ENCODE results near the gene MPND.
A peak's percentile ranks its signal among the peaks of the same experiment; 100 is the strongest.

MPND gene

DNA sequence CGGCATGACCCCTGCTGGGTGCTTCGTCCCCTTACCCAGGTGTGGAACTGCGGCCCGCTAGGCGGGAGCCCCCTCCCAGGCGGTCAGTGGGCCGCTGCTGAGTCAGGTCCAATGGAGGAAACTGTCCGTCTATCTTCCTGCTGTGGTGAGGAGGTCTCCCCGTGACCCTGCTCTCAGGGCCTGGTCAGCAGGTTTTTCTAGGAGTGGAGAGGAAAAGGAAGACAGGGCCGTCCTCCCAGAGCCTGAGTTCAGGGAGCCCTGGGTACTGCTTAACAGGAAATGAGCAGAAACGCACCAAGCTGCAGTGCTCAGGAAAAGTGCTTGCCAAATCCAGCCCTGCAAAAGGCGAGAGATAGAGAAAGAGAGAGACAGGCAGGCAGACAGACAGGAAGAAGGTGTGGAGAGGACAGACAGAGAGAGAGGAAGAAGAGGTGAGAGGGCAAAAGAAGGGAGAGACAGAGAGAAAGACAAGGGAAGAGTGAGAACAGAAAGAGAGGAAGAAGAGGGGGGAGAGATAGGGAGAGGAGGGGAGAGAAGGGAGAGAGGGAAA, 46.7 kb downstream of the MPND start:
- Histone ChIP-seq H3K4me2 (ENCODE audit: low read length, poor library complexity, severe bottlenecking) (peak overlapping the region; percentile 60), H3K4ac (ENCODE audit: low read depth in 1 of 2, low read length in 2 of 2) (peak overlapping the region in 1 of 2 experiments; percentile 45), H2BK12ac (ENCODE audit: low read length in 2 of 2) (peak overlapping the region in 1 of 2 experiments; percentile 33), H2AK5ac (ENCODE audit: low read length, severe bottlenecking) (no peak overlapping the region), H2AFZ (ENCODE audit: low read depth, low read length) (no peak overlapping the region), H3K27ac (ENCODE audit: low read length, poor library complexity, severe bottlenecking) (peak overlapping the region; percentile 85), H4K91ac (ENCODE audit: low read length) (peak overlapping the region; percentile 5), H3K27me3 (ENCODE audit: control insufficient read depth in 1 of 2, insufficient read depth in 1 of 2, low read length in 2 of 2) (no peaks in the 10 kb centered on the region), H3K14ac (ENCODE audit: low read length in 2 of 2) (peak overlapping the region in 1 of 2 experiments; percentile 72), H3K18ac (ENCODE audit: low read depth in 1 of 2, low read length in 2 of 2) (peak overlapping the region; percentile 56 to 81), H3K9me3 (ENCODE audit: control insufficient read depth, low read length) (no peaks in the 10 kb centered on the region), H3K79me1 (replicated peaks; ENCODE audit: low read length, poor library complexity, severe bottlenecking) (peaks cover 2% of the 10 kb centered on the region), H3K36me3 (ENCODE audit: control insufficient read depth in 1 of 2, insufficient read depth in 2 of 2, low read depth in 1 of 2, low read length in 2 of 2) (peaks cover 29 to 30% of the 10 kb centered on the region in 2 experiments), H3K4me3 (ENCODE audit: insufficient read depth in 1 of 2, low read depth in 1 of 2, low read length in 2 of 2) (peak overlapping the region in 1 of 2 experiments; percentile 62), H4K8ac (ENCODE audit: low read length) (peak overlapping the region; percentile 5), H3K4me1 (ENCODE audit: control insufficient read depth, insufficient read depth, low read depth, low read length) (peaks cover 63% of the 10 kb centered on the region), H3K9ac (ENCODE audit: low read length) (peak overlapping the region; percentile 82), H2BK5ac (ENCODE audit: low read depth, low read length, poor library complexity, severe bottlenecking) (no peak overlapping the region), H2BK15ac (ENCODE audit: low read depth, poor library complexity, severe bottlenecking) (no peak overlapping the region), H2BK120ac (ENCODE audit: low read depth, low read length) (no peak overlapping the region), H3K23ac (ENCODE audit: low read length in 2 of 2) (no peak overlapping the region)
- WGBS: 43% methylated on average over 12 of the region's 12 CpGs
- peak; percentile 67 for DNase-seq

- peak overlapping the region; percentile 85 for H3K27ac ChIP-seq (ENCODE audit: low read length, poor library complexity, severe bottlenecking)
- H3K18ac ChIP-seq (ENCODE audit: low read depth in 1 of 2, low read length in 2 of 2): peak overlapping the region; percentile 81 to 82
- peak overlapping the region in 1 of 2 experiments; percentile 62 for H3K4me3 ChIP-seq (ENCODE audit: insufficient read depth in 1 of 2, low read depth in 1 of 2, low read length in 2 of 2)
- peak overlapping the region; percentile 60 for H3K4me2 ChIP-seq (ENCODE audit: low read length, poor library complexity, severe bottlenecking)
- H3K23ac ChIP-seq (ENCODE audit: low read length in 2 of 2): peak overlapping the region in 1 of 2 experiments; percentile 5
- DNase-seq: peak; percentile 57
- peak overlapping the region; percentile 70 for H4K91ac ChIP-seq (ENCODE audit: low read length)
- no peak overlapping the region for H2BK12ac ChIP-seq (ENCODE audit: low read length in 2 of 2)
- H3K9ac ChIP-seq (ENCODE audit: low read length): peak overlapping the region; percentile 82
- H3K4ac ChIP-seq (ENCODE audit: low read depth in 1 of 2, low read length in 2 of 2): peak overlapping the region; percentile 64 to 68
- H3K79me1 ChIP-seq (replicated peaks; ENCODE audit: low read length, poor library complexity, severe bottlenecking): peaks cover 2% of the 10 kb centered on the region
- no peaks in the 10 kb centered on the region for H3K9me3 ChIP-seq (ENCODE audit: control insufficient read depth, low read length)
- 29% methylated on average over 20 of the region's 21 CpGs for WGBS
- peak overlapping the region; percentile 55 for H4K8ac ChIP-seq (ENCODE audit: low read length)
- H3K4me1 ChIP-seq (ENCODE audit: control insufficient read depth, insufficient read depth, low read depth, low read length): peaks cover 57% of the 10 kb centered on the region
- H2AK5ac ChIP-seq (ENCODE audit: low read length, severe bottlenecking): peak overlapping the region; percentile 8
- peaks cover 29 to 32% of the 10 kb centered on the region in 2 experiments for H3K36me3 ChIP-seq (ENCODE audit: control insufficient read depth in 1 of 2, insufficient read depth in 2 of 2, low read depth in 1 of 2, low read length in 2 of 2)
- no peaks in the 10 kb centered on the region for H3K27me3 ChIP-seq (ENCODE audit: control insufficient read depth in 1 of 2, insufficient read depth in 1 of 2, low read length in 2 of 2)
- H2BK15ac ChIP-seq (ENCODE audit: low read depth, poor library complexity, severe bottlenecking): peak overlapping the region; percentile 60
- H2BK5ac ChIP-seq (ENCODE audit: low read depth, low read length, poor library complexity, severe bottlenecking): no peak overlapping the region
- no peak overlapping the region for H2AFZ ChIP-seq (ENCODE audit: low read depth, low read length)
- H3K14ac ChIP-seq (ENCODE audit: low read length in 2 of 2): no peak overlapping the region
- H2BK120ac ChIP-seq (ENCODE audit: low read depth, low read length): no peak overlapping the region
Measured at GRCh38 chr19:4390567-4391305, 47.4 kb downstream of the MPND start.

GRCh38 chr19:4391306-4391693, 47.9 kb downstream of the MPND start:
- Histone ChIP-seq H3K9me3 (ENCODE audit: control insufficient read depth, low read length) (no peaks in the 10 kb centered on the region), H3K23ac (ENCODE audit: low read length in 2 of 2) (no peak overlapping the region), H3K27me3 (ENCODE audit: control insufficient read depth in 1 of 2, insufficient read depth in 1 of 2, low read length in 2 of 2) (no peaks in the 10 kb centered on the region), H4K91ac (ENCODE audit: low read length) (peak overlapping the region; percentile 36), H2BK5ac (ENCODE audit: low read depth, low read length, poor library complexity, severe bottlenecking) (no peak overlapping the region), H3K4me2 (ENCODE audit: low read length, poor library complexity, severe bottlenecking) (no peak overlapping the region), H3K36me3 (ENCODE audit: control insufficient read depth in 1 of 2, insufficient read depth in 2 of 2, low read depth in 1 of 2, low read length in 2 of 2) (peaks cover 29 to 38% of the 10 kb centered on the region in 2 experiments), H2AK5ac (ENCODE audit: low read length, severe bottlenecking) (peak overlapping the region; percentile 28), H3K4ac (ENCODE audit: low read depth in 1 of 2, low read length in 2 of 2) (no peak overlapping the region), H2BK12ac (ENCODE audit: low read length in 2 of 2) (no peak overlapping the region), H3K18ac (ENCODE audit: low read depth in 1 of 2, low read length in 2 of 2) (peak overlapping the region; percentile 16 to 46), H3K27ac (ENCODE audit: low read length, poor library complexity, severe bottlenecking) (peak overlapping the region; percentile 85), H2AFZ (ENCODE audit: low read depth, low read length) (no peak overlapping the region), H3K14ac (ENCODE audit: low read length in 2 of 2) (peak overlapping the region in 1 of 2 experiments; percentile 26), H3K4me1 (ENCODE audit: control insufficient read depth, insufficient read depth, low read depth, low read length) (peaks cover 52% of the 10 kb centered on the region), H2BK120ac (ENCODE audit: low read depth, low read length) (no peak overlapping the region), H4K8ac (ENCODE audit: low read length) (peak overlapping the region; percentile 54), H3K79me1 (replicated peaks; ENCODE audit: low read length, poor library complexity, severe bottlenecking) (peaks cover 2% of the 10 kb centered on the region), H3K9ac (ENCODE audit: low read length) (peak overlapping the region; percentile 82), H3K4me3 (ENCODE audit: insufficient read depth in 1 of 2, low read depth in 1 of 2, low read length in 2 of 2) (peak overlapping the region in 1 of 2 experiments; percentile 62), H2BK15ac (ENCODE audit: low read depth, poor library complexity, severe bottlenecking) (peak overlapping the region; percentile 60)
- DNase-seq: no peak
- WGBS: 74% methylated on average over 9 of the region's 9 CpGs

All from mesenchymal stem cell (in vitro differentiated cells and primary cell).